ENCODE results near the gene PRDM10.
"Not testable (repeated sequence)": the region's sequence is repeated elsewhere in the genome, so short reads cannot be mapped to it uniquely, and the experiment has no call there.

Gene PRDM10

GRCh38 chr11:129973809-129974208 lies 28.8 kb downstream of the PRDM10 start:
- ChIA-PET POLR2A (interaction anchor here (1.1 kb wide), 1 partner anchor 12 kb away, joined by 4 read pairs; no protein-coding TSS in a partner anchor), CTCF (interaction anchor here (1.0 to 1.8 kb wide), 4 partner anchors 8 to 22 kb away, joined by 3 to 7 read pairs (median 4); no protein-coding TSS in a partner anchor)
- no peak for DNase-seq
- Histone ChIP-seq H3K4me1 (ENCODE audit: control extremely low read depth in 1 of 4, control insufficient read depth in 4 of 4, insufficient read depth in 4 of 4, low read length in 3 of 4) (peaks cover 13 to 42% (median 25%) of the 10 kb centered on the region in 4 experiments), H3K4me3 (ENCODE audit: control insufficient read depth in 1 of 7, extremely low read depth in 1 of 7, insufficient read depth in 4 of 7, low read depth in 2 of 7, low read length in 6 of 7) (no peak overlapping the region), H3K27me3 (replicated peaks in 2 of 5; ENCODE audit: control insufficient read depth in 4 of 5, insufficient read depth in 5 of 5, low read length in 4 of 5) (no peaks in the 10 kb centered on the region), H3K27ac (ENCODE audit: insufficient read depth in 1 of 2, low read depth in 1 of 2, low read length in 2 of 2, poor library complexity in 1 of 2, severe bottlenecking in 2 of 2) (no peak overlapping the region), H3K36me3 (ENCODE audit: control insufficient read depth in 4 of 4, insufficient read depth in 4 of 4, low read length in 3 of 4) (no peaks in the 10 kb centered on the region), H3K9me3 (ENCODE audit: control extremely low read depth in 1 of 5, control insufficient read depth in 4 of 5, insufficient read depth in 2 of 5, low read depth in 1 of 5, low read length in 4 of 5) (no peaks in the 10 kb centered on the region)
- WGBS (ENCODE audit: insufficient coverage) = 100% methylated on average over 2 of the region's 5 CpGs

- CTCF ChIA-PET = interaction anchor here (0.9 to 1.8 kb wide), 8 partner anchors 8 to 159 kb away, joined by 3 to 7 read pairs (median 4); no protein-coding TSS in a partner anchor
- no CpG with 5 or more reads among the region's 1 CpG for WGBS (ENCODE audit: insufficient coverage)
- POLR2A ChIA-PET = interaction anchor here (1.1 kb wide), 2 partner anchors 12 to 22 kb away, joined by 3 to 4 read pairs; no protein-coding TSS in a partner anchor
Measured at GRCh38 chr11:129973068-129973467, 29.6 kb downstream of the PRDM10 start.

GRCh38 chr11:129972611-129973010 lies 30.0 kb downstream of the PRDM10 start:
- peaks cover 16 to 52% (median 32%) of the 10 kb centered on the region in 4 experiments for H3K4me1 ChIP-seq (ENCODE audit: control extremely low read depth in 1 of 4, control insufficient read depth in 4 of 4, insufficient read depth in 4 of 4, low read length in 3 of 4)
- POLR2A ChIA-PET = interaction anchor here (1.1 kb wide), 2 partner anchors 13 to 22 kb away, joined by 3 to 4 read pairs; no protein-coding TSS in a partner anchor
- DNase-seq = no peak
- no peaks in the 10 kb centered on the region for H3K36me3 ChIP-seq (ENCODE audit: control insufficient read depth in 4 of 4, insufficient read depth in 4 of 4, low read length in 3 of 4)
- WGBS (ENCODE audit: insufficient coverage) = 75% methylated on average over 4 of the region's 5 CpGs
- H3K9me3 ChIP-seq (ENCODE audit: control extremely low read depth in 1 of 5, control insufficient read depth in 4 of 5, insufficient read depth in 2 of 5, low read depth in 1 of 5, low read length in 4 of 5) = no peaks in the 10 kb centered on the region
- H3K4me3 ChIP-seq (ENCODE audit: control insufficient read depth in 1 of 7, extremely low read depth in 1 of 7, insufficient read depth in 4 of 7, low read depth in 2 of 7, low read length in 6 of 7) = peak overlapping the region in 1 of 7 experiments; percentile 13
- no peaks in the 10 kb centered on the region for H3K27me3 ChIP-seq (replicated peaks in 2 of 5; ENCODE audit: control insufficient read depth in 4 of 5, insufficient read depth in 5 of 5, low read length in 4 of 5)
- CTCF ChIA-PET = interaction anchor here (0.9 to 1.8 kb wide), 6 partner anchors 10 to 159 kb away, joined by 3 to 7 read pairs (median 4); no protein-coding TSS in a partner anchor
- H3K27ac ChIP-seq (ENCODE audit: insufficient read depth in 1 of 2, low read depth in 1 of 2, low read length in 2 of 2, poor library complexity in 1 of 2, severe bottlenecking in 2 of 2) = peak overlapping the region in 1 of 2 experiments; percentile 45

More at GRCh38 chr11:129973068-129973467, 29.6 kb downstream of the PRDM10 start:
- H3K9me3 ChIP-seq (ENCODE audit: control extremely low read depth in 1 of 5, control insufficient read depth in 4 of 5, insufficient read depth in 2 of 5, low read depth in 1 of 5, low read length in 4 of 5) = no peaks in the 10 kb centered on the region
- H3K4me3 ChIP-seq (ENCODE audit: control insufficient read depth in 1 of 7, extremely low read depth in 1 of 7, insufficient read depth in 4 of 7, low read depth in 2 of 7, low read length in 6 of 7) = peak overlapping the region in 1 of 7 experiments; percentile 13
- DNase-seq = peak in 2 of 3 donors; percentile 36 to 40
- no peaks in the 10 kb centered on the region for H3K36me3 ChIP-seq (ENCODE audit: control insufficient read depth in 4 of 4, insufficient read depth in 4 of 4, low read length in 3 of 4)
- H3K27ac ChIP-seq (ENCODE audit: insufficient read depth in 1 of 2, low read depth in 1 of 2, low read length in 2 of 2, poor library complexity in 1 of 2, severe bottlenecking in 2 of 2) = peak overlapping the region in 1 of 2 experiments; percentile 45
- H3K27me3 ChIP-seq (replicated peaks in 2 of 5; ENCODE audit: control insufficient read depth in 4 of 5, insufficient read depth in 5 of 5, low read length in 4 of 5) = no peaks in the 10 kb centered on the region
- peaks cover 16 to 49% (median 32%) of the 10 kb centered on the region in 4 experiments for H3K4me1 ChIP-seq (ENCODE audit: control extremely low read depth in 1 of 4, control insufficient read depth in 4 of 4, insufficient read depth in 4 of 4, low read length in 3 of 4)

- H3K9me3 ChIP-seq (ENCODE audit: control extremely low read depth in 1 of 5, control insufficient read depth in 4 of 5, insufficient read depth in 2 of 5, low read depth in 1 of 5, low read length in 4 of 5); POLR2A ChIA-PET; H3K36me3 ChIP-seq (ENCODE audit: control insufficient read depth in 4 of 4, insufficient read depth in 4 of 4, low read length in 3 of 4); DNase-seq; H3K27ac ChIP-seq (ENCODE audit: insufficient read depth in 1 of 2, low read depth in 1 of 2, low read length in 2 of 2, poor library complexity in 1 of 2, severe bottlenecking in 2 of 2); H3K4me3 ChIP-seq (ENCODE audit: control insufficient read depth in 1 of 7, extremely low read depth in 1 of 7, insufficient read depth in 4 of 7, low read depth in 2 of 7, low read length in 6 of 7); H3K27me3 ChIP-seq (replicated peaks in 2 of 5; ENCODE audit: control insufficient read depth in 4 of 5, insufficient read depth in 5 of 5, low read length in 4 of 5): not testable (repeated sequence)
- peaks cover 16 to 52% (median 32%) of the 10 kb centered on the region in 4 experiments for H3K4me1 ChIP-seq (ENCODE audit: control extremely low read depth in 1 of 4, control insufficient read depth in 4 of 4, insufficient read depth in 4 of 4, low read length in 3 of 4)
- over 99% methylated on average over 13 of the region's 29 CpGs for WGBS (ENCODE audit: insufficient coverage)
- CTCF ChIA-PET = interaction anchor here (0.8 to 1.8 kb wide), 5 partner anchors 10 to 160 kb away, joined by 3 to 7 read pairs (median 5); no protein-coding TSS in a partner anchor
Measured at GRCh38 chr11:129971856-129972255, 30.8 kb downstream of the PRDM10 start.

GRCh38 chr11:129969920-129970319 lies 32.7 kb downstream of the PRDM10 start:
- no peak overlapping the region for H3K4me3 ChIP-seq (ENCODE audit: control insufficient read depth in 1 of 7, extremely low read depth in 1 of 7, insufficient read depth in 4 of 7, low read depth in 2 of 7, low read length in 6 of 7)
- H3K36me3 ChIP-seq (ENCODE audit: control insufficient read depth in 4 of 4, insufficient read depth in 4 of 4, low read length in 3 of 4) = no peaks in the 10 kb centered on the region
- WGBS (ENCODE audit: insufficient coverage) = no CpG with 5 or more reads among the region's 2 CpGs
- POLR2A ChIA-PET = interaction anchor here (0.6 kb wide), 1 partner anchor 118 kb away, joined by 4 read pairs; no protein-coding TSS in a partner anchor
- no peaks in the 10 kb centered on the region for H3K27me3 ChIP-seq (replicated peaks in 2 of 5; ENCODE audit: control insufficient read depth in 4 of 5, insufficient read depth in 5 of 5, low read length in 4 of 5)
- CTCF ChIA-PET = interaction anchor here (1.4 to 1.5 kb wide), 3 partner anchors 12 to 162 kb away, joined by 4 to 5 read pairs (median 4); no protein-coding TSS in a partner anchor
- no peaks in the 10 kb centered on the region for H3K9me3 ChIP-seq (ENCODE audit: control extremely low read depth in 1 of 5, control insufficient read depth in 4 of 5, insufficient read depth in 2 of 5, low read depth in 1 of 5, low read length in 4 of 5)
- H3K4me1 ChIP-seq (ENCODE audit: control extremely low read depth in 1 of 4, control insufficient read depth in 4 of 4, insufficient read depth in 4 of 4, low read length in 3 of 4) = peaks cover 16 to 52% (median 32%) of the 10 kb centered on the region in 4 experiments
- DNase-seq = peak in 2 of 3 donors; percentile 40
- no peak overlapping the region for H3K27ac ChIP-seq (ENCODE audit: insufficient read depth in 1 of 2, low read depth in 1 of 2, low read length in 2 of 2, poor library complexity in 1 of 2, severe bottlenecking in 2 of 2)

DNA sequence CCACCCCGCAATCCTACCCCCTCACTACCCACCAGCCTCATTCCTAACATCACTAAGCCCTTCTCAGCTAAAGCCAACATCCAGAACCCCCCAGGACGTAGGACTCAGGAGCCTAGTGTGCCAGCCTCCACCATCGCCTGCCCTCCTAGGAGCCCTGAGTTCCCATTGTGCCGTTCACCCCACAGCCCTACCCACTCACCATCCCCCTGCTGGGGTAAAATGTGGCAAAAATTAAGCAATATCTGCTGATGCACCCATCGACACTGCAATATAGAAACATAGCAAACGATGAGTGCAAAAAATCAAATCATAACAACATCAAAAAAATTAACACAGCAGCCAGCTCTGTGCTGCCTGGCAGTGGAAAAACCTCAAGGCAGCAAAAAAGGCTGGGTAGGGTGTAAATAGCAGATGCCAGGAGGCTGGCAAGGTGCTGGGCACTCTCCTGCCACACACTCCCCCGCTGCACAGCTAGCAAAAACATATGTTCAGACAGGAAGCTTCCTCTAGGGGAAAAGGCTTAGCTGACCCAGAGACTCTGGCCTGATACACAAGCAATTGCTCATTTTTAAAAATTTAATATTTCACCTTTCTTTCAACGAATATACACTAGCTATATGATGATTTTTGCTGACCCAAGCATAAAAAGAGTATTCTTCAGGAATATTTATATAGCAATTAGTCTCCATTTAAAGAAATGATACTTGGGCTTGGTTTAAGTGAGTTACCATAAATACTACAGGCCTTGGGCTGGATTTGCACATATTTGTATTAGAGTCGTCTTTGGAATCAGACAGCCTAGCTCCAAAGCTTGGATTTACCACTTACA lies 33.8 kb downstream of the PRDM10 start:
- Histone ChIP-seq H3K4me3 (ENCODE audit: control insufficient read depth in 1 of 7, extremely low read depth in 1 of 7, insufficient read depth in 4 of 7, low read depth in 2 of 7, low read length in 6 of 7) (peak overlapping the region in 1 of 7 experiments; percentile 5), H3K4me1 (ENCODE audit: control extremely low read depth in 1 of 4, control insufficient read depth in 4 of 4, insufficient read depth in 4 of 4, low read length in 3 of 4) (peaks cover 20 to 50% (median 32%) of the 10 kb centered on the region in 4 experiments), H3K9me3 (ENCODE audit: control extremely low read depth in 1 of 5, control insufficient read depth in 4 of 5, insufficient read depth in 2 of 5, low read depth in 1 of 5, low read length in 4 of 5) (no peaks in the 10 kb centered on the region), H3K27ac (ENCODE audit: insufficient read depth in 1 of 2, low read depth in 1 of 2, low read length in 2 of 2, poor library complexity in 1 of 2, severe bottlenecking in 2 of 2) (no peak overlapping the region), H3K36me3 (ENCODE audit: control insufficient read depth in 4 of 4, insufficient read depth in 4 of 4, low read length in 3 of 4) (no peaks in the 10 kb centered on the region), H3K27me3 (replicated peaks in 2 of 5; ENCODE audit: control insufficient read depth in 4 of 5, insufficient read depth in 5 of 5, low read length in 4 of 5) (no peaks in the 10 kb centered on the region)
- POLR2A ChIA-PET = interaction anchor here (0.9 kb wide), 1 partner anchor 33 kb away, joined by 4 read pairs; no protein-coding TSS in a partner anchor
- 67% methylated on average over 3 of the region's 9 CpGs for WGBS (ENCODE audit: insufficient coverage)
- DNase-seq = no peak
- CTCF ChIA-PET = interaction anchor here (0.7 to 1.9 kb wide), 8 partner anchors 10 to 43 kb away, joined by 3 to 6 read pairs (median 4); no protein-coding TSS in a partner anchor
